ENCODE measurements around the gene ZMAT3.
"Not testable (repeated sequence)": the region's sequence is repeated elsewhere in the genome, so short reads cannot be mapped to it uniquely, and the experiment has no call there.

Gene ZMAT3

GRCh38 chr3:179046497-179047353, 24.9 kb downstream of the ZMAT3 start:
- no peak overlapping the region for H3K27ac ChIP-seq
- TF ChIP-seq, protein P1, sequence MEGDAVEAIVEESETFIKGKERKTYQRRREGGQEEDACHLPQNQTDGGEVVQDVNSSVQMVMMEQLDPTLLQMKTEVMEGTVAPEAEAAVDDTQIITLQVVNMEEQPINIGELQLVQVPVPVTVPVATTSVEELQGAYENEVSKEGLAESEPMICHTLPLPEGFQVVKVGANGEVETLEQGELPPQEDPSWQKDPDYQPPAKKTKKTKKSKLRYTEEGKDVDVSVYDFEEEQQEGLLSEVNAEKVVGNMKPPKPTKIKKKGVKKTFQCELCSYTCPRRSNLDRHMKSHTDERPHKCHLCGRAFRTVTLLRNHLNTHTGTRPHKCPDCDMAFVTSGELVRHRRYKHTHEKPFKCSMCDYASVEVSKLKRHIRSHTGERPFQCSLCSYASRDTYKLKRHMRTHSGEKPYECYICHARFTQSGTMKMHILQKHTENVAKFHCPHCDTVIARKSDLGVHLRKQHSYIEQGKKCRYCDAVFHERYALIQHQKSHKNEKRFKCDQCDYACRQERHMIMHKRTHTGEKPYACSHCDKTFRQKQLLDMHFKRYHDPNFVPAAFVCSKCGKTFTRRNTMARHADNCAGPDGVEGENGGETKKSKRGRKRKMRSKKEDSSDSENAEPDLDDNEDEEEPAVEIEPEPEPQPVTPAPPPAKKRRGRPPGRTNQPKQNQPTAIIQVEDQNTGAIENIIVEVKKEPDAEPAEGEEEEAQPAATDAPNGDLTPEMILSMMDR (IDR thresholded peaks at IDR 0.05), result no peak

DNA sequence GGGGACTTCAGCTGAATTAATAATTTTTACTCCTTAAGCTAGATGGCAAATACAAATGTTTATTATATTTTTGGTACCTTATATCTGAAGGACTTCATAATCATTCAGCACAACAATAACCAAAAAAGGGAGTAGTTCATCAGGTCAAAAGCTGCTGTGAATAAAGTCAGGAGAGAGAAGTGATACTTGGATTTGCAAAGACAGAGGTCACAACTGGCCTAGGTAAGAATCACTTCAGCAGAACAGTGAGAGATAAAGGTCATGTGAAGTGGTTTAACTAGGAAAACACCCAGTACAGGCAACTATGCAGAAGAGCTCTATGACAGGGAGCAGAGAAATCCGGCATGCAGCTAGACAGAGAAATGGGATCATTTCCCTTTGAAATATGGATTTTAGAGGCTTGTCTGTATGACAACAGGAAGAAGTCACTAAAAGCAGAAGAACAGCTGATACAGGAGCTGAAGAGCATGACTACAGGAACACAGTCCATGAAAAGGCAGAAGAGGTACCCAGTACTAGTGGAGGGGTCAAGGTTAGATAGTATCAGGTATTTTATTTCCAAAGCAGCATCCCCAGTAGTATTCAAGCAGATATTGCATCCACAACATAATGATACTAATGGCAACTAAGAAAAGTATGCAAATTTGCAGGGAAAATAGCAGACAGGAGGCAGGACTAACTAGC, 25.7 kb downstream of the ZMAT3 start:
- Histone ChIP-seq H3K27ac (no peak overlapping the region), H3K4me3 (no peak overlapping the region)
- no peak for DNase-seq (ENCODE audit: low spot score)
- TF ChIP-seq, protein P1 (IDR thresholded peaks at IDR 0.05), result no peak

More at GRCh38 chr3:179046497-179047353, 24.9 kb downstream of the ZMAT3 start:
- no peak for DNase-seq (ENCODE audit: low spot score)
- H3K4me3 ChIP-seq, result no peak overlapping the region

- H3K27ac ChIP-seq; DNase-seq (ENCODE audit: low spot score); H3K4me3 ChIP-seq: not testable (repeated sequence)
Observed at GRCh38 chr3:179038899-179039251, 32.7 kb downstream of the ZMAT3 start.

- DNase-seq (ENCODE audit: low spot score), result no peak
- Histone ChIP-seq H3K27ac (no peak overlapping the region), H3K4me3 (no peak overlapping the region)
- TF ChIP-seq, protein P1 (IDR thresholded peaks at IDR 0.05), result no peak
Observed at GRCh38 chr3:179038216-179038898, 33.3 kb downstream of the ZMAT3 start.

DNA sequence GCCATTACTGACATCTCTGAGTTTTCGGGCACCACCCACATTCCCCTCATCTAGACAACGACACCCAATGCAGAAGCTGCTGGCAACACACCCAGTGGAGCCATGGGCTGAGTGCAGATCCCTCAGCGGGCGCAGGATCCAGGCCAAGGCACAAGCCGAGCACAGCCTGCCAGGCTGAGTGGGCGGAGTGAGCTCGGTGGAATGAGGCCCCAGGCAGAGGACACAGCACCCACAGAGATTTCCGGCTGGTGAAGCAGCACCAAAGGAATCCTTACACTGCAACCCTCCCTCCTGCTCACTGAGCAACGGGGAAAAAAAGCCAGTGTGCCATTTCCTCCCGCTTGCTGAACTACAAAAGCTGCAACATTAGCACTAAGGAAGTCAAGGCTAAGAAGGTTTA, 34.3 kb downstream of the ZMAT3 start:
- Histone ChIP-seq H3K27ac (peak overlapping the region in 1 of 2 donors; percentile 40), H3K4me3 (peak overlapping the region; percentile 13)
- TF ChIP-seq, protein P1 (IDR thresholded peaks at IDR 0.05), result no peak
- DNase-seq (ENCODE audit: low spot score), result peak; percentile 81

DNA sequence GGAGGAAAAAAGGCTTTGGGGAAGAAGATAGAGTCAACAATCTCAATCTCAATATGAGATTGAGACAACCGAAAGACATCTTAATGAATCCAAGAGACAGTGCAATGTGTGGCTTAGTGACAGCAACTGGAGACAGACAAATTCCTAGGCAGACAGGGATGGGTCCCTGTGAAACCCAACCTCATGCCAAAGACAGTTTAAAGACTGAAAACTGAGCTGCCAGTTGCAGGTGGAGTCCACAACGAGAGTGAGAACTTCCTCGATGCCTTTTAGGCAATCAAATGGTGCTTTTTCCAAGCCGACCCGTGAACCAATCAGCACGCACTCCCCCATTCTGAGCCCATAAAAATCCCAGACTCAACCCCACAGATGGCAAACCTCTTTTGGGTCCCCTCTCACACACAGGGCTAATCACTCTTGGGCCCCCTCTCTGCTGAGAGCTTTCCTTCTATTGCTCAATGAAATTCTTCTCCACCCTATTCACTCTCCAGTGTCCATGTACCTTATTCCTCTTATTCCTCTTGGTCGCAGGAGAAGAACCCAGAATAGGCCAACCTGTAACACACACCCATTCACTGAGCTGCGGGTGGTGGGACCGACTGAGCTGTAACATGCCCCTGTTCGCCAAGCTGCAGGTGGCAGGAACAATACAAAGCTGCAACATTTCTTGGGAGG, 34.8 kb downstream of the ZMAT3 start:
- no peak for DNase-seq (ENCODE audit: low spot score)
- no peak overlapping the region for H3K4me3 ChIP-seq
- peak overlapping the region in 1 of 2 donors; percentile 40 for H3K27ac ChIP-seq
- TF ChIP-seq, protein P1 (IDR thresholded peaks at IDR 0.05), result no peak

- no peak overlapping the region for H3K4me3 ChIP-seq
- TF ChIP-seq, protein P1 (IDR thresholded peaks at IDR 0.05), result no peak
- no peak for DNase-seq (ENCODE audit: low spot score)
- H3K27ac ChIP-seq, result no peak overlapping the region
Observed at GRCh38 chr3:179036226-179036625, 35.4 kb downstream of the ZMAT3 start.
